Breast epithelium (tissue), 4 donors: Measurements from ENCODE around the gene SEMA6D. TPM values are rescaled to one million over a fixed set of nuclear protein-coding genes. Genes with fewer than 3 reads are reported as not detected.
"Not testable (repeated sequence)": the region's sequence is repeated elsewhere in the genome, so short reads cannot be mapped to it uniquely, and the experiment has no call there.

ENCODE experiments used
- DNase-seq, 2 donors: peaks; one replicate each; pipeline ENCODE4 v3.0.0-alpha.2; 2019; ENCODE audit warnings: low spot score in 2 of 2
- H3K27ac ChIP-seq, 2 donors: fragments of 200-600 bp; sonication (generic) in 1 of 2; one replicate each; pipeline ENCODE4 v1.5.1; 2016 to 2019; ENCODE audit warnings: mild to moderate bottlenecking in 1 of 2
- H3K27me3 ChIP-seq, 2 donors: fragments of 200-600 bp; sonication (generic) in 1 of 2; one replicate each; pipeline versions ENCODE4 v1.5.1 to v1.6.0; 2017 to 2019; ENCODE audit warnings: control low read depth in 1 of 2, mild to moderate bottlenecking in 1 of 2
- H3K36me3 ChIP-seq: fragments of 200-600 bp; one replicate; pipeline ENCODE4 v1.5.1; 2019
- H3K4me1 ChIP-seq, 2 donors: fragments of 200-600 bp; sonication (generic); one replicate each; pipeline ENCODE4 v1.5.1; 2016 to 2019; ENCODE audit warnings: control low read depth in 1 of 2
- H3K4me3 ChIP-seq, 3 donors: fragments of 200-600 bp; sonication (generic); 1 replicate in 2 of 3; 2 replicates in 1 of 3; pipeline ENCODE4 v1.5.1; 2016 to 2019; ENCODE audit warnings: mild to moderate bottlenecking in 3 of 3, moderate library complexity in 2 of 3
- H3K9me3 ChIP-seq, 2 donors: fragments of 200-600 bp; sonication (generic) in 1 of 2; one replicate each; pipeline ENCODE4 v1.5.1; 2016 to 2019; ENCODE audit warnings: control low read depth in 1 of 2
- CTCF ChIP-seq, 3 donors: fragments of 450-650 bp; IDR thresholded peaks; one replicate each; pipeline ENCODE4 v1.5.1; 2016 to 2017; ENCODE audit warnings: antibody characterized with exemption in 3 of 3, mild to moderate bottlenecking in 3 of 3, moderate library complexity in 3 of 3
- POLR2A ChIP-seq: fragments of 450-650 bp; IDR thresholded peaks from one replicate; pipeline ENCODE4 v1.6.1; 2016; ENCODE audit warnings: antibody characterized with exemption, mild to moderate bottlenecking, moderate library complexity
- POLR2AphosphoS5 ChIP-seq, 3 donors: sonication (generic); formaldehyde crosslinking; IDR thresholded peaks; one replicate each; pipeline ENCODE4 v1.6.1; 2017; ENCODE audit warnings: antibody characterized with exemption in 3 of 3
- intact Hi-C: fragments of 100-400 bp; cut with DNase I; formaldehyde crosslinking; loops from one replicate; pipeline ENCODE4 v1.15.1; 2023; ENCODE audit warnings: low total_unique reads
- total RNA-seq, 3 donors: library from RNA; depleted of rRNA; stranded (reverse); fragments of >200 nt; gene quantifications; one replicate each; pipeline ENCODE4 v1.1.0, GENCODE V29; 2016

SEMA6D gene
- total RNA-seq, 3 donors from 2014 or later = 3.0 to 22.8 (median 10.5) TPM

GRCh38 chr15:47733085-47733484 lies 15.8 kb downstream of the SEMA6D start:
- H3K27ac ChIP-seq = no peak overlapping the region
- H3K36me3 ChIP-seq = no peaks in the 10 kb centered on the region
- TF ChIP-seq POLR2A (no peak), POLR2AphosphoS5 (IDR thresholded peaks at IDR 0.05) (no peak), CTCF (IDR thresholded peaks at IDR 0.05) (no peak)
- no peak for DNase-seq
- no peaks in the 10 kb centered on the region for H3K9me3 ChIP-seq
- no peaks in the 10 kb centered on the region for H3K4me1 ChIP-seq
- intact Hi-C loops = no loop called here
- no peak overlapping the region for H3K4me3 ChIP-seq
- no peaks in the 10 kb centered on the region for H3K27me3 ChIP-seq

GRCh38 chr15:47736143-47736786 lies 19.0 kb downstream of the SEMA6D start:
- Histone ChIP-seq H3K9me3 (no peaks in the 10 kb centered on the region), H3K36me3 (no peaks in the 10 kb centered on the region), H3K4me1 (no peaks in the 10 kb centered on the region), H3K27me3 (no peaks in the 10 kb centered on the region), H3K4me3 (no peak overlapping the region), H3K27ac (peak overlapping the region in 1 of 2 donors; percentile 46)
- intact Hi-C loops = no loop called here
- TF ChIP-seq POLR2A = no peak
- no peak for TF ChIP-seq POLR2AphosphoS5 (IDR thresholded peaks at IDR 0.05)
- no peak for TF ChIP-seq CTCF (IDR thresholded peaks at IDR 0.05)
- DNase-seq = no peak

- H3K27me3 ChIP-seq = no peaks in the 10 kb centered on the region
- H3K36me3 ChIP-seq = no peaks in the 10 kb centered on the region
- TF ChIP-seq POLR2AphosphoS5 (IDR thresholded peaks at IDR 0.05) (no peak), CTCF (IDR thresholded peaks at IDR 0.05) (no peak), POLR2A (no peak)
- no peak overlapping the region for H3K4me3 ChIP-seq
- intact Hi-C loops = no loop called here
- H3K27ac ChIP-seq = no peak overlapping the region
- no peaks in the 10 kb centered on the region for H3K4me1 ChIP-seq
- no peaks in the 10 kb centered on the region for H3K9me3 ChIP-seq
- DNase-seq = no peak
Measured at GRCh38 chr15:47737477-47737876, 20.2 kb downstream of the SEMA6D start.

- H3K9me3 ChIP-seq, H3K36me3 ChIP-seq, H3K27me3 ChIP-seq, H3K4me3 ChIP-seq, intact Hi-C loops, DNase-seq, H3K4me1 ChIP-seq: not testable (repeated sequence)
- H3K27ac ChIP-seq = peak overlapping the region in 1 of 2 donors; percentile 26
Measured at GRCh38 chr15:47738144-47738825, 21.0 kb downstream of the SEMA6D start.

GRCh38 chr15:47741082-47741481 lies 23.8 kb downstream of the SEMA6D start:
- TF ChIP-seq CTCF (IDR thresholded peaks at IDR 0.05) = no peak
- no peak for TF ChIP-seq POLR2AphosphoS5 (IDR thresholded peaks at IDR 0.05)
- TF ChIP-seq POLR2A = no peak
- Histone ChIP-seq H3K4me1 (no peaks in the 10 kb centered on the region), H3K9me3 (no peaks in the 10 kb centered on the region), H3K4me3 (no peak overlapping the region), H3K27me3 (no peaks in the 10 kb centered on the region), H3K36me3 (no peaks in the 10 kb centered on the region), H3K27ac (no peak overlapping the region)
- intact Hi-C loops = loop anchor here (5.0 kb wide), 1 partner anchor 1184 kb away; no protein-coding TSS in a partner anchor
- DNase-seq = no peak
